ENCODE results near the gene ADGRL1.

The ADGRL1 gene

DNA sequence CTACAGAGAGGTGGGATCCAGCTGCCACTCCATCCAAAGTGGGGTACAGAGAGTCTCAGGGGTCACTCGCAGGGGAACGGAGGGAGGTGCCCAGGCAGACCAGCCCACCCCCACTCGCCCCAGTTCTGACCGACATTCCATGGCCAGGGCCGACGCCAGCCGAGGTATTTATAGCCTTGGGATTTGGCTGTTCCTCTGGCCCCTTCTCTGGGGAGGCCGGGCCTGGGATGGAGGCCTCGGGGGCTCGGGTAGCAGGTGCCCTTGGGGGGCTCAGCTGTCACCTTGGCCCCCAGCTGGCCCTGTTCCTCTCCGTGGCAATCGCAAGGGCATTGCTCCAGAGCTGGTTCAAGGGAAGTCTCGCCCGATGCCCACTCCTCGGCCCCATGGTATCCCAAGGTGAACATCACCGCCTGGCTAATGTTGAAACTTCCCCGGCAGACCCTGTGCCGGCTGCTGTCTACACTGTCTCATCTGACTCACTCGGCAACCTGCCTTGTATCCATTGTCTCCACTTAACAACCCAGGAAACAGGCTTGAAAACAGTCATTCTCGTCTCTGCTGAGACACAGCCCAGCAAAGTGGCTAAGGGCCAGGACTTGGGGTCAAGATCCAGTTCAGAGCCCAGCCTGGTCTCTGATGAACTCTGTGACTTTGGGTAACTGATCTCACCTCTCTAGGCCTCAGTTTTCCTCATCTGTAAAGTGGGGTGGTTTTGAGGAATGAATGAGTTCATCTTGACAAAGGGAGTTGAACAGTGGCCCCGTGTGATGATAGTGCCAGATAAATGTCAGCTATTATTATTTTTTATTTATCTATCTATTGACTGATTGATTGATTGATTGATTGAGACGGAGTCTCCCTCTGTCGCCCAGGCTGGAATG is 98.1 kb downstream of the ADGRL1 start:
- DNase-seq: no peak

DNA sequence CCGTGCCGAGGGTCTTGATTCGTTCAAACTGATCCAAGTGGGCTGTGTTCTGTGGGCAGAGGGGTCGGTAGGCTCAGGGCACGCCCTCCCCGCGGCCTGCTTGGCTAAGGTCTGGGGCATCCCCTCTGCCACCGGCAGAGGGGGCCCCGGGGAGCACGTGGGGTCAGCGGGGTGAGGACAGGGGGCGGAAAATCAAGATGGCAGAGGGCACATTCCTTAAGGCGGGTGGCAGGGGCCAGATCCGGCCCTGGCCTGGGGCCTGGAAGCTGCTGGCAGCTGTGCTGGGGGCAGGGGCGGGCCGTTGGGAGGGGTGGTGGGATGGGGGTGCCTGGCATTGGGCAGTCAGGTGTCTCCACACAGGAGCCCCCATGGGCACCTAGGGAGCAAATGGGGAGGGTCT is 99.1 kb downstream of the ADGRL1 start:
- no peak for DNase-seq

DNA sequence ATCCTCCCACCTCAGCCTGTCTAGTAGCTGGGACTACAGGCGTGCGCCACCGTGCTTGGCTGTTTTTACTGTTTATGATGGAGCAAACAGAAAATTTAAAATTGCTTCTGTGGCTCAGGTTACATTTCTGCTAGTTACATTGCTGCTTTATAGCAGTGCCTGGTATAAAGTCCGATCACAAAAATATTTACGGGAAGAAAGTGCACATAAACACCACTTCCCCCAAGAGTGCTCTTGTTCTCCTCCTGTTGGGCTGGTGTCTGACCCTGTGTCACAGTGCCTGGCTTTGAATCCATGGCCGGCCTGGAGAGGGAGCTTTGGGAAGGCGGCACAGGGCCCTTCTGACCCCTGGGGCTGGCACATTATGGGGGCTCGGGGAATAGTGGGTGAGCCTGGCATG is 100.3 kb downstream of the ADGRL1 start:
- DNase-seq: no peak

DNA sequence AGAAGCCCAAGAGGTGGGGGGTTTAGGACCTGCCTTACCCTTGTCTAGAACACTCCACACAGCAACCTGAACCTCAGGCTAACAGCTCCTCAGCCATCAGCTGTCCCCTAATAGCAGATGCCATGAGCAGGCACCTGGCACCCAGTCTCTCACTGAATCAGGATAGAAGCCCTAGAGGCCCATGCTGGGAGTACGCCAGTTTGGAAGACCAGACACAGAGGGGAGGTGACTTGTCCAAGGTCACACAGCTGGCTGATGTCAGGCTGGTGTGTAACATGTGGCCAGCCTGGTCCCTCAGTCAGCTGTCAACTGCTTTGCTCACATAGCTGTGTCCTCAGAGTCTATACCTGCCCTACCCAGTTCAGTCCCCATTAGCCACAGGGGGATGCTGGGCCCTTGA is 102.7 kb downstream of the ADGRL1 start:
- DNase-seq: no peak

DNA sequence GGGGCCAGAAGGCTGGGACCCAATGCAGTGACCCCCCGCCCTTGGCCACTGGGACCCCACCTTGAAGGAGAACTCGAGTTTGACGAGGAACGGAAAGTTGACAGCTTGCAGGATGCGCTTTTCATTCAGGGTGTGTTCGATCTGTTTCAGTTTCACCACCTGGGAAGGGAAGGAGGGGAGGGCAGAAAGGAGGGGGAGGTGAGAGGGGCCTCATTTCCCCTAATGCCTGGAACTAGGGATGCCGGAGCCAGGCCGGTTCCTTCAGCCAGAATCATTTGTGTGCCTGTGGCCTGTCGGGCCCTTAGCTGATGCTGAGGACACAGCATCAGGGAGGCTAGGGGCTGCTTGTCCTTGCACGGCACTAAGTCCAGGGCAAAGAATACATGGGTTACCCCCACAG is 103.2 kb downstream of the ADGRL1 start:
- no peak for DNase-seq

DNA sequence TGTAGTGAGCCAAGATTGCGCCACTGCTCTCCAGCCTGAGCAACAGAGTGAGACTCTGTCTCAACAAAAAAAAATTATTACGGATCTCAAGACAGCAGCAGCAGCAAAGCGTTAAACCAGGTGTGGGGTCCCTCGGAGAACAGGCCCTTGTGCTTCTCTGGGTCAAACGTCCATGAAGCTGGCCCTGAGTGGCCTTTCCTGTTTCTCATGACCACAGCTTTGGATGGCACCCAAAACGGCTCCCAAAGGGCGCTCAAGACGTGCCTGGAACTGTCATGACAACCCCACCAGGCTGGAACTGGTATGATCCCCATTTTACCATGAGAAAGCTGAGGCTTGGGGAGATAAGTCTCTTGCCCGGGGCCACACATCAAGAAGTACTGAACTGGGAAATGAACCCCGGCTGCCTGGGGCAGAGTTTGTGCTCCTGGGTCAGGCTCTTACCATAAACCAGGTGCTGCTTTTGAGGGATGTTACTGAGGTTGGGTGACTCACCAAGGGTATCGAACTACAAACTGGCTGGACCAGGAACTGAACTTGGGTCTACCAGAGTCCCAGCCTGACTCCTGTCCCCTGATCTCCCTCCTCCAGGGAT is 103.8 kb downstream of the ADGRL1 start:
- no peak for DNase-seq

DNA sequence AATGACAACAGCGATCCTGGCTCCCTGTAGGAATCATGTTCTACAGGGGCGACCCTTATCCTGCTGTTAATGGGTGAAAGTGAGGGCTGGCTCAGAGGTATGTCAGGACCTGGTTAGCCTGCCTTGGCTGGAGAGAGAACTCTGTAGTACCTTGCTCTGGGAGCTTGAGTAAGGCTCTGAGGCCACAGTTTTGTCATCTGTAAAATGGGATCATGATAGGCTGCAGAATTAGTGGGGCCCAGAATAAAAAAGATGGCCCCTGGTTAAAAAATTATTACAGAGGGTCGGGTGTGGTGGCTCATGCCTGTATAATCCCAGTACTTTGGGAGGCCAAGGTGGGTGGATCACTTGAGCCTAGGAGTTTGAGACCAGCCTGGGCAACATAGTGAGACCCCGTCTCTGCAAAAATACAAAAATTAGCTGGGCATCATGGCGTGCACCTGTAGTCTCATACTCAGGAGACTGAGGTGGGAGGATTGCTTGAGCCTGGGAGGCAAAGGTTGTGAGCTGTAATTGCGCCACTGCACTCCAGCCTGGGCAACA is 104.9 kb downstream of the ADGRL1 start:
- no peak for DNase-seq

All from NCI-H2227 treated with DMSO at 0.1 percent for 48 hours (cell line).